ENCODE data around the gene MAPK8IP1. TPM values are rescaled to one million over a fixed set of nuclear protein-coding genes. Genes with fewer than 3 reads are reported as not detected.

MAPK8IP1 gene
- total RNA-seq, 1 donor from 2014 or later, result 3.1 TPM

GRCh38 chr11:45910623-45911022 lies 25.2 kb downstream of the MAPK8IP1 start:
- no peak for DNase-seq

- no peak for DNase-seq
These were observed 28.1 kb downstream of the MAPK8IP1 start for GRCh38 chr11:45913514-45913913.

- no peak for DNase-seq
These were observed 28.6 kb downstream of the MAPK8IP1 start for GRCh38 chr11:45913942-45914635.

GRCh38 chr11:45915446-45915845 lies 30.0 kb downstream of the MAPK8IP1 start:
- DNase-seq, result no peak

- DNase-seq, result no peak
These were observed 31.8 kb downstream of the MAPK8IP1 start for GRCh38 chr11:45917286-45917622.

- peak; percentile 99 for DNase-seq
These were observed 32.3 kb downstream of the MAPK8IP1 start, which contains the start of gene PEX16 for GRCh38 chr11:45917623-45918330. Gene PEX16, minus strand, starts transcription at chr11:45917877. Its CDS starts 66 bp downstream, at chr11:45917811.

GRCh38 chr11:45918331-45918941 lies 33.0 kb downstream of the MAPK8IP1 start:
- peak; percentile 82 for DNase-seq

GRCh38 chr11:45918962-45919675 lies 33.7 kb downstream of the MAPK8IP1 start:
- DNase-seq, result no peak

GRCh38 chr11:45919806-45920530 lies 34.5 kb downstream of the MAPK8IP1 start:
- DNase-seq, result no peak

- DNase-seq, result no peak
These were observed 35.4 kb downstream of the MAPK8IP1 start for GRCh38 chr11:45920531-45921477.

- DNase-seq, result no peak
These were observed 36.3 kb downstream of the MAPK8IP1 start for GRCh38 chr11:45921561-45922424.

- DNase-seq, result no peak
These were observed 37.1 kb downstream of the MAPK8IP1 start, which contains the start of gene LARGE2 for GRCh38 chr11:45922425-45923082. Gene LARGE2, plus strand, starts transcription at chr11:45922656. Its CDS starts 227 bp downstream, at chr11:45922883.

GRCh38 chr11:45924036-45924915 lies 38.8 kb downstream of the MAPK8IP1 start:
- DNase-seq, result no peak

- no peak for DNase-seq
These were observed 39.5 kb downstream of the MAPK8IP1 start for GRCh38 chr11:45924927-45925326.

- no peak for DNase-seq
These were observed 40.1 kb downstream of the MAPK8IP1 start for GRCh38 chr11:45925550-45925949.

GRCh38 chr11:45926001-45926401 lies 40.5 kb downstream of the MAPK8IP1 start:
- no peak for DNase-seq

- DNase-seq, result no peak
These were observed 41.3 kb downstream of the MAPK8IP1 start for GRCh38 chr11:45926536-45927331.

GRCh38 chr11:45927332-45927683 lies 41.9 kb downstream of the MAPK8IP1 start:
- DNase-seq, result no peak

All from dermis blood vessel endothelial cell (primary cell).